Bronchial epithelial cell (primary cell): ENCODE results near the gene ARHGAP22. TPM values are rescaled to one million over a fixed set of nuclear protein-coding genes. Genes with fewer than 3 reads are reported as not detected.

Experiments
- DNase-seq: peaks from one replicate; pipeline ENCODE4 v3.0.0-alpha.2; 2010; ENCODE audit warnings: low read depth
- FAIRE-seq: peaks from 2 replicates; lab custom pipeline; 2011; peaks lifted over from hg19 to GRCh38; lab: Jason Lieb, UNC
- H3K27me3 ChIP-seq: 2 replicates; pipeline ENCODE4 v1.5.1; 2011; ENCODE audit warnings: low read length; ENCODE audit not compliant: control insufficient read depth, insufficient read depth
- H3K36me3 ChIP-seq: 2 replicates; pipeline ENCODE4 v1.5.1; 2011; ENCODE audit warnings: low read length; ENCODE audit not compliant: control insufficient read depth, insufficient read depth
- H3K4me3 ChIP-seq: 2 replicates; pipeline ENCODE4 v1.5.1; 2011; ENCODE audit warnings: mild to moderate bottlenecking, low read depth, low read length, control low read depth
- CTCF ChIP-seq: IDR thresholded peaks from 2 replicates; pipeline ENCODE4 v1.5.1; 2011; ENCODE audit warnings: mild to moderate bottlenecking, moderate library complexity, low read length, control low read depth, inconsistent platforms; ENCODE audit not compliant: insufficient read depth, severe bottlenecking
- total RNA-seq: library from RNA; depleted of rRNA; stranded (reverse); fragments of >200 nt; gene quantifications from 2 replicates; pipeline ENCODE4 v1.2.1, GENCODE V29; 2014

Gene ARHGAP22
- total RNA-seq, 1 donor from 2014 or later = 9.0 TPM

GRCh38 chr10:48610585-48611093 is 5.8 kb upstream of the ARHGAP22 start:
- no peaks in the 10 kb centered on the region for H3K27me3 ChIP-seq
- DNase-seq = no peak
- no peaks in the 10 kb centered on the region for H3K36me3 ChIP-seq
- no peak overlapping the region for H3K4me3 ChIP-seq
- FAIRE-seq = no peak
- TF ChIP-seq CTCF = no peak

GRCh38 chr10:48609899-48610584 is 5.2 kb upstream of the ARHGAP22 start:
- FAIRE-seq (no peak), DNase-seq (no peak)
- no peak for TF ChIP-seq CTCF
- H3K4me3 ChIP-seq = no peak overlapping the region
- no peaks in the 10 kb centered on the region for H3K36me3 ChIP-seq
- H3K27me3 ChIP-seq = no peaks in the 10 kb centered on the region

- no peak for DNase-seq
- Histone ChIP-seq H3K36me3 (no peaks in the 10 kb centered on the region), H3K4me3 (no peak overlapping the region), H3K27me3 (no peaks in the 10 kb centered on the region)
- TF ChIP-seq CTCF = no peak
- no peak for FAIRE-seq
Measured at GRCh38 chr10:48609441-48609840, 4.6 kb upstream of the ARHGAP22 start.

- FAIRE-seq (no peak), DNase-seq (no peak)
- Histone ChIP-seq H3K4me3 (no peak overlapping the region), H3K36me3 (no peaks in the 10 kb centered on the region), H3K27me3 (no peaks in the 10 kb centered on the region)
- no peak for TF ChIP-seq CTCF
Measured at GRCh38 chr10:48608976-48609375, 4.1 kb upstream of the ARHGAP22 start.

GRCh38 chr10:48608279-48608681 is 3.4 kb upstream of the ARHGAP22 start:
- peak; percentile 60 for DNase-seq
- Histone ChIP-seq H3K4me3 (no peak overlapping the region), H3K27me3 (no peaks in the 10 kb centered on the region), H3K36me3 (no peaks in the 10 kb centered on the region)
- peak; percentile 89 for TF ChIP-seq CTCF
- no peak for FAIRE-seq
